OCI-LY3 (cell line): ENCODE data around the gene SPNS2.

Source experiments
- H2AFZ ChIP-seq: fragments of 200-600, 300-600 bp; shearing (Covaris generic); 2 replicates; pipeline ENCODE4 v1.6.0; 2014; ENCODE audit warnings: antibody characterized with exemption, low read depth, low read length
- H3K27ac ChIP-seq: fragments of 200-600, 300-600 bp; sonication (generic); 2 replicates; pipeline ENCODE4 v1.5.1; 2014; ENCODE audit warnings: mild to moderate bottlenecking, low read length, moderate library complexity, mixed read lengths
- H3K27me3 ChIP-seq: fragments of 200-600, 300-600 bp; sonication (generic); 2 replicates; pipeline ENCODE4 v1.6.1; 2014; ENCODE audit warnings: low read depth, low read length, mixed read lengths
- H3K36me3 ChIP-seq: fragments of 200-600, 300-600 bp; sonication (generic); replicated peaks from 2 replicates; pipeline ENCODE3; 2014; ENCODE audit warnings: low read depth, low read length, mixed read lengths
- H3K4me1 ChIP-seq: fragments of 300-600, 200-600 bp; sonication (generic); 2 replicates; pipeline ENCODE4 v1.6.1; 2014; ENCODE audit warnings: low read length, mixed read lengths
- H3K4me2 ChIP-seq: fragments of 200-600, 300-600 bp; sonication (generic); 2 replicates; pipeline ENCODE4 v1.6.1; 2014; ENCODE audit warnings: low read length, mixed read lengths
- H3K4me3 ChIP-seq: fragments of 300-600, 200-600 bp; sonication (generic); 2 replicates; pipeline ENCODE4 v1.5.1; 2014; ENCODE audit warnings: antibody characterized with exemption, mild to moderate bottlenecking, low read length, moderate library complexity
- H3K79me2 ChIP-seq: fragments of 300-600, 200-600 bp; shearing (Covaris generic); 2 replicates; pipeline ENCODE4 v1.6.1; 2014; ENCODE audit warnings: mild to moderate bottlenecking, low read length, mixed read lengths
- H3K9ac ChIP-seq: fragments of 300-600, 200-600 bp; shearing (Covaris generic); 2 replicates; pipeline ENCODE4 v1.6.0; 2014; ENCODE audit warnings: mild to moderate bottlenecking, low read length, moderate library complexity
- H3K9me3 ChIP-seq: fragments of 200-600, 300-600 bp; shearing (Covaris generic); 2 replicates; pipeline ENCODE4 v1.6.1; 2014; ENCODE audit warnings: low read length, mixed read lengths; ENCODE audit not compliant: insufficient read depth
- H4K20me1 ChIP-seq: fragments of 200-600, 300-600 bp; sonication (generic); 2 replicates; pipeline ENCODE4 v1.6.1; 2016; ENCODE audit warnings: low read length, mixed read lengths; ENCODE audit not compliant: insufficient read depth
- EZH2phosphoT487 ChIP-seq: fragments of 200-600 bp; shearing (Covaris generic); IDR thresholded peaks from 2 replicates; pipeline ENCODE4 v1.6.1; 2018; ENCODE audit warnings: antibody characterized with exemption, mixed run types, low read depth
- TF ChIP-seq, protein P1 (sequence below): fragments of 200-600, 300-600 bp; sonication (generic); IDR thresholded peaks from 2 replicates; pipeline ENCODE4 v1.5.1; 2014; ENCODE audit warnings: antibody characterized with exemption, low read length, low read depth

Gene SPNS2

GRCh38 chr17:4555873-4556759 lies 57.4 kb downstream of the SPNS2 start:
- Histone ChIP-seq H3K36me3 (peaks cover 18% of the 10 kb centered on the region), H3K4me1 (peaks cover 42% of the 10 kb centered on the region), H3K79me2 (peaks cover 42% of the 10 kb centered on the region), H4K20me1 (no peaks in the 10 kb centered on the region), H3K27ac (peak overlapping the region; percentile 82), H3K4me2 (peak overlapping the region; percentile 99), H3K9me3 (no peaks in the 10 kb centered on the region), H3K27me3 (no peaks in the 10 kb centered on the region), H3K9ac (peak overlapping the region; percentile 95), H3K4me3 (peak overlapping the region; percentile 99), H2AFZ (peak overlapping the region; percentile 19; the same call in 1 of the 2 replicates)
- TF ChIP-seq, protein P1, sequence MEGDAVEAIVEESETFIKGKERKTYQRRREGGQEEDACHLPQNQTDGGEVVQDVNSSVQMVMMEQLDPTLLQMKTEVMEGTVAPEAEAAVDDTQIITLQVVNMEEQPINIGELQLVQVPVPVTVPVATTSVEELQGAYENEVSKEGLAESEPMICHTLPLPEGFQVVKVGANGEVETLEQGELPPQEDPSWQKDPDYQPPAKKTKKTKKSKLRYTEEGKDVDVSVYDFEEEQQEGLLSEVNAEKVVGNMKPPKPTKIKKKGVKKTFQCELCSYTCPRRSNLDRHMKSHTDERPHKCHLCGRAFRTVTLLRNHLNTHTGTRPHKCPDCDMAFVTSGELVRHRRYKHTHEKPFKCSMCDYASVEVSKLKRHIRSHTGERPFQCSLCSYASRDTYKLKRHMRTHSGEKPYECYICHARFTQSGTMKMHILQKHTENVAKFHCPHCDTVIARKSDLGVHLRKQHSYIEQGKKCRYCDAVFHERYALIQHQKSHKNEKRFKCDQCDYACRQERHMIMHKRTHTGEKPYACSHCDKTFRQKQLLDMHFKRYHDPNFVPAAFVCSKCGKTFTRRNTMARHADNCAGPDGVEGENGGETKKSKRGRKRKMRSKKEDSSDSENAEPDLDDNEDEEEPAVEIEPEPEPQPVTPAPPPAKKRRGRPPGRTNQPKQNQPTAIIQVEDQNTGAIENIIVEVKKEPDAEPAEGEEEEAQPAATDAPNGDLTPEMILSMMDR = no peak
- TF ChIP-seq EZH2phosphoT487 = no peak

- Histone ChIP-seq H3K4me3 (peak overlapping the region; percentile 99; the same call in 1 of the 2 replicates), H2AFZ (no peak overlapping the region), H3K36me3 (peaks cover 13% of the 10 kb centered on the region), H3K27me3 (no peaks in the 10 kb centered on the region), H3K79me2 (peaks cover 38% of the 10 kb centered on the region), H3K4me1 (peaks cover 50% of the 10 kb centered on the region), H4K20me1 (no peaks in the 10 kb centered on the region), H3K9me3 (no peaks in the 10 kb centered on the region), H3K4me2 (peak overlapping the region; percentile 99), H3K9ac (peak overlapping the region; percentile 95; the same call in 1 of the 2 replicates), H3K27ac (peak overlapping the region; percentile 82; the same call in 1 of the 2 replicates)
- TF ChIP-seq EZH2phosphoT487 = no peak
- TF ChIP-seq, protein P1 = no peak
These were observed 58.3 kb downstream of the SPNS2 start for GRCh38 chr17:4556996-4557395.

GRCh38 chr17:4557626-4558346 lies 59.1 kb downstream of the SPNS2 start:
- TF ChIP-seq, protein P1 = no peak
- no peak for TF ChIP-seq EZH2phosphoT487
- peaks cover 31% of the 10 kb centered on the region for H3K79me2 ChIP-seq

GRCh38 chr17:4558347-4558971 lies 59.8 kb downstream of the SPNS2 start:
- Histone ChIP-seq H3K27ac (no peak overlapping the region), H3K4me1 (peaks cover 65% of the 10 kb centered on the region)

More at GRCh38 chr17:4557626-4558346, 59.1 kb downstream of the SPNS2 start:
- Histone ChIP-seq H2AFZ (no peak overlapping the region), H3K27ac (no peak overlapping the region), H4K20me1 (no peaks in the 10 kb centered on the region), H3K36me3 (peaks cover 9% of the 10 kb centered on the region), H3K9ac (no peak overlapping the region), H3K27me3 (no peaks in the 10 kb centered on the region), H3K9me3 (no peaks in the 10 kb centered on the region), H3K4me1 (peaks cover 58% of the 10 kb centered on the region), H3K4me3 (no peak overlapping the region), H3K4me2 (no peak overlapping the region)

More at GRCh38 chr17:4558347-4558971, 59.8 kb downstream of the SPNS2 start:
- no peaks in the 10 kb centered on the region for H3K27me3 ChIP-seq
- no peaks in the 10 kb centered on the region for H3K9me3 ChIP-seq
- no peaks in the 10 kb centered on the region for H4K20me1 ChIP-seq
- no peak overlapping the region for H3K4me3 ChIP-seq
- no peak overlapping the region for H3K9ac ChIP-seq
- H2AFZ ChIP-seq = no peak overlapping the region
- peaks cover 6% of the 10 kb centered on the region for H3K36me3 ChIP-seq
- H3K79me2 ChIP-seq = peaks cover 26% of the 10 kb centered on the region
- TF ChIP-seq, protein P1 = no peak
- TF ChIP-seq EZH2phosphoT487 = no peak
- H3K4me2 ChIP-seq = no peak overlapping the region
